T-helper 1 cell treated with Interleukin-12 subunit alpha and Interleukin-12 subunit beta and Interleukin-4 antibody, amounts not matched to agents 30 ng/mL and 1 ng/mL, for 36 hours (primary cell): ENCODE results near the gene ZNF48. TPM values are rescaled to one million over a fixed set of nuclear protein-coding genes. Genes with fewer than 3 reads are reported as not detected.

Experiments used
- intact Hi-C: fragments of 100-400 bp; cut with micrococcal nuclease; formaldehyde crosslinking; loops from one replicate; pipeline ENCODE4 v1.15.1; 2024
- total RNA-seq: library from RNA; stranded (reverse); gene quantifications from 2 replicates; pipeline ENCODE4 v1.2.3, GENCODE V29; 2022

The ZNF48 gene
- total RNA-seq, 1 donor from 2014 or later, result 18.0 TPM

DNA sequence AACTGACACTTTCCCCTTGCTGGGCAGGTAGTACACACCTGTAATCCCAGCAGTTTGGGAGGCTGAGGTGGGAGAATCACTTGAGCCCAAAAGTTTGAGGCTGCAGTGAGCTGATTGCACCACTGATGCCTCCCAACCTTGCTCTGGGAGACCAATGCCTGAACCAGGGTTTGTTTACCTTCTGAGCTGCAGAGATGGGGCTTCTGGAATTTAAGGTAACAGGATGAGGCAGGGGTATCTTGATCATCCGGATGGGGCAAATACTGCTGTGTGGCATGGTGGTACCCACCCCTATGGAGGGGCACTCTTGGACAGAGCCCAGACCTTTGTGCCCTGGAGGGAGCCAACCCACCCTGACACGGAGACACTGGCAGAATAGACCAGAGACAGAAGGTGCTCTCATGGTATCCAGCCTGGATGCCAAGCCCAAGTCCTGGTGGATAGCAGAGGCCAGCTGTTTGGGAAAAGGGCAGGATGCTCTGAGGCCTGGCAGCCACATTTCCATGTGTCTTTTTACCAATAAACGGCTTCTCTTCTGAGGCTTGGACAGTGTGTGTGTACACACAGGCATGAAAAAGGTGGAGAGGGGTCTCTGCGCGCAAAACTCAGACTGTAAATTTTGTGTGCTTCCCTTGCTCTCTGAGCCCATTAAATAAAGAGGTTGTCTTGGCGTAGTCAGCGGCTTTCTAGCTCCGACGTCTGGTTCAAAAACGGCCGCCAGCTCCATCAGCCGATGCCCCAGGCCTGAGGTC lies 4.4 kb downstream of the ZNF48 start:
- intact Hi-C loops, result no loop called here

DNA sequence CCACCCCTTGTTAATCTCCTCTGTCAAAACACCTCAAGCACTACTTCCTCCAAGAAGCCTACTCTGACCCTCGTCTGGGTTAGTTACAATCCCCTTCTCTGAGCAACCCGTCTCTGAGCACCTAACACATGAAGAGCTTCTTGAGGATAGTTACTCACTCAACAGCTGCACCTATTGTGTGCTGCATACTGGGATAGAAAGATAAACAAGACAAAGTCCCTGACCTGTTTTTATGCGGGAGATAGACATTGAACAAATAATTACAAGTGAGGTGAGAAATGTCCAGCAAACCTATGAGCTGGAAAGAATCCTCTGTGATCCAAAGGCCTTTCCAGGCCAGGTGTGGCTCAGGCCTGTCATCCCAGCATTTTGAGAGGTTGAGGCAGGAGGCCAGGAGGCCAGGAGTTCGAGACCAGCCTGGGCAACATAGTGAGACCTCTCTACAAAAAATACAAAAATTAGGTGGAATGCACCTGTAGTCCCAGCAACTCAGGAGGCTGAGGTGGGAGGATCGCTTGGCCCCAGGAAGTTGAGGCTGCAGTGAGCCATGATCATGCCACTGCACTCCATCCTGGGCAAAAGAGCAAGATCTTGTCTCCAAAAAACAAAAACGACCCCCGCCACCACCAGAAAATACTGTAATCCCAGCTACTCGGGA lies 6.7 kb downstream of the ZNF48 start:
- intact Hi-C loops, result no loop called here

- intact Hi-C loops, result loop anchor here (1.0 to 5.0 kb wide), 8 partner anchors 11 to 342 kb away; partner anchors contain the start of genes ALDOA, DCTPP1, MAPK3 and SEPTIN1
Observed at GRCh38 chr16:30406795-30407101, 11.5 kb downstream of the ZNF48 start.

DNA sequence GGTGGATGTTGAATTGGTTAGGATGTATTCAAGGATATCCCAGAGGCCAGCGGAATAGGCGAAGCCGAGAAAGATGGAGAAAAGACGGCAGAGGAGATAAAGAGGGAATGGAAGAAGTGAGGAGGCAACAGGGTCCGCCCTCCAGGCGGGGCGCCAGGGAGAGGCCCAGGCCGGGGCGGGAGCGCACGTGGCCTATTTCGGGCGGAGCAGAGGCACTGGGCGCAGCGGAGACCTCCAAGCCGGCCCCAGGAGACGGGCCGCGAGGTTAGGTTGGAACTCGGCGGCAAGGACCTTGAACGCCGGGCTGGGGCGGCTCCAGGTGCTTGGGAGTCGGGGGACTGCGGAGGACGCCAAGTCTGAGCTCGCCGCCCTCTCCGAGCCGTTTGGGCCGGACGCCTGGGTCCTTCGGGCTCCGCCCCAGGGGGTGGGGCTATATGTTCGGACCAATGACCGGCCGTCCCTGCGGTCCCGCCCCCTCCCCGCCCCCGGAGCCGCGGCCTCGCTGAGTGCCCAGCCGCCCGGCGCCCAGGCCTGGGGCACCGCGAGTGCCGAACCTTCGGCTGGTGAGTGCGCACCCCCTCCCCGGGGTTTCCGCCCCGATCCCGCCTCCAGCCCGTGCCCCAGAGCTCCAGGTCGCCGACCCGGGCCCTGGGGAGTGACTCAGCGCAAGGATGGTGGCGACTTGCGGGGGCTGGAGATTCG lies 12.0 kb downstream of the ZNF48 start, which contains the start of gene ZNF771:
TSS of gene ZNF771 (plus strand) at position 505 of the 702 bp plus-strand sequence. CDS start 448 bp downstream, outside the sequence.
- intact Hi-C loops, result loop anchor here (1.0 to 5.0 kb wide), 8 partner anchors 12 to 342 kb away; partner anchors contain the start of genes ALDOA, DCTPP1, MAPK3 and SEPTIN1

DNA sequence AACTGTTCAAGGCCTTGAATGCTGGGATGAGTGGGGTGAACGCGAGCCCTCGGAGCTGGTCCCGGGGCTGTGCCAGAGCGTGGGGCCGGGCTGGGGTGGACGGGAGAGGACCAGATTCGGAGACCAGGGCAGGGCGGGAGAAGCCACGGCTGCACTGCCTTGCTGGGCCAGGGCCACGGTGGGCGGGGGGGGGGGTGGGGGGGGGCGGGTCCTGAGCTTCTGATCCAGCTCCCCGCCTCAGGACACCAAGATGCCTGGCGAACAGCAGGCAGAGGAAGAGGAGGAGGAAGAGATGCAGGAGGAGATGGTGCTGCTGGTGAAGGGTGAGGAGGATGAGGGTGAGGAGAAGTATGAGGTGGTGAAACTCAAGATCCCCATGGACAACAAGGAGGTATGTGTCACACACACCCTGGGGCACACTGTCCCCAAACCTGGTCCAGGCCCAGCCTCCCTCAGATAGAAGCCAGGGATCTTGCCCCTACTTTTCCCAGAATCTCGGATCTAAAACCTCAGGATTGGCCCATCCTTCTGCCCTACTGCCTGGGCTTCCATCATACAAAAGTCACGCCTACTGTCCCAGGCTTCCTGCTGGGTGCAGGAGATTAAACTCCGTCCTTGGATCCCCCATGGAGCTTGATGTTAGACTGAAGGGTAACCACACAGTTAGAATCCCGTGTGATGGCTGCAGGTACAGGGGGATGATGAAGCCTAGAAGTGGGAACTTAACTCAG lies 12.7 kb downstream of the ZNF48 start:
- intact Hi-C loops, result loop anchor here (1.0 to 5.0 kb wide), 9 partner anchors 13 to 343 kb away; partner anchors contain the start of genes ALDOA, CD2BP2, DCTPP1 and MAPK3

DNA sequence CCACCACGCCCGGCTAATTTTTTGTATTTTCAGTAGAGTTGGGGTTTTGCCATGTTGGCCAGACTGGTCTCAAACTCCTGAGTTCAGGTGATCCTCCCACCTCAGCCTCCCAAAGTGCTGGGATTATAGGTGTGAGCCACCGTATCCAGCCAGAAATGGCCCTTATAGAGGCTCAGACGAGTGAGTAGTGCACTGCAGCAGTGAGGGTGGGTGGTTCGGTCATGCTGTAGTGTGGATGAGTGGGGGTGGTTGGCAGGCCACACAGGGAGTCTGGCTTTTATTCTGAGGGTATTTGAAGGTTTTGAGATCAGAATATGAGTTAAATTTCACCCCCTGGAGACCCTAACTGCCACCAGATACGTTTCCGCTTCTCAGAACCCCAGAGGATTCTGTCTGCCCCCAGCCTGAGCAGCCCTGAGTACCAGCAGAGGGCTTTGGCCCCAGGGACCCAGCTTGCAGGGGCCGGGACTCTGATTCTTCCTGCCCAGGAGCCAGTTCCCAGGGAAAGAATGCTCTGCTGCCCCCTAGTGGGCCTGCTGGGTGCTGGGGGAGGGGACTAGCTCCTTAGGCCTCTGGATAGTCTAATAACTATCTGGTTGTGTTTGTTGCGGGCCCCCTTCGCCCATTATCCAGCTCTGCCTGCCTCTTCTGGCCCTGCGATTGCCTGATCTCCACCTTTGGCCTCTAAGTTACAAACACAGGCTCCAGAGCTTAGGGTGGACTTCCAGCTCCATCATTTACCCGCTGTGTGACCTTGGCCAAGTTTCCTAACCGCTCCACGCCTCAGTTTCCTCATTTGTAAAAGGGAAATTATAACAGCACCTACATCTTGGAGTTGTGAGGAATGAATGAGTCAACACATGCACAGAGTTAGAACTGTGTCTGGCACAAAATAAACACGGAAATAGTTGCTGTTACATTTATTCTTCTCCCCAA lies 14.2 kb downstream of the ZNF48 start:
- intact Hi-C loops, result loop anchor here (1.0 to 5.0 kb wide), 4 partner anchors 8 to 319 kb away; partner anchors contain the start of genes CD2BP2 and MAPK3

DNA sequence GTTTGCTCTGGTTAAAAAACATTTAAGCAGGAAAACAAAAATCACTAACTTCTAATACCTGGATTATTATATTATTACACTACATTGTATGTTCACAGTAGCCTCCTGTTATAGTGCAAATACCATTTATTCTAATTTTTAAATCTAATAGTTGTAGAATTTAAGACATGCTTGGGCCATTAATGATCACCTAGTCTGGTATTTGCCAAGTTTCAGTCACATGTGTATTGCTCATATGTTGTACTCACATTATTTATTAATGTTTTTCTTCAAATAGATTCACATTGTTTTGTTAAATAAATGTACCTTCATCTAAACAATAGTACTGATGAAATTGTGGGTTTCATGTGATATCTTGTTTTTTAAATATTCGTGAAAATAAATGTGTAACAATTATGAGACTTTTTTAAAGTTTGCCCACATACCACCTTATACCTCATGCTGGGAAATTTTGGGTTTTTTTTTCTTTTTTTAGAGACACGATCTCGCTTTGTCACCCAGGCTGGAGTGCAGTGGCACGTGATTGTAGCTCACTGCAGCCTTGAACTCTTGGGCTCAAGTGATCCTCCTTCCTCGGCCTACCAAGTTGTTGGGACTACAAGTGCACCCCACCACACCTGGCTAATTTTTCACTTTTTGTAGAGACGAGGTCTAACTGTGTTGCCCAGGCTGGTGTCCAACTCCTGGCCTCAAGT lies 18.0 kb downstream of the ZNF48 start:
- intact Hi-C loops, result no loop called here

- intact Hi-C loops, result no loop called here
Observed at GRCh38 chr16:30414159-30414558, 18.9 kb downstream of the ZNF48 start.

- intact Hi-C loops, result no loop called here
Observed at GRCh38 chr16:30416047-30416603, 20.9 kb downstream of the ZNF48 start.

- intact Hi-C loops, result loop anchor here (1.0 kb wide), 1 partner anchor 8 kb away; no protein-coding TSS in a partner anchor
Observed at GRCh38 chr16:30416624-30417528, 21.7 kb downstream of the ZNF48 start.

DNA sequence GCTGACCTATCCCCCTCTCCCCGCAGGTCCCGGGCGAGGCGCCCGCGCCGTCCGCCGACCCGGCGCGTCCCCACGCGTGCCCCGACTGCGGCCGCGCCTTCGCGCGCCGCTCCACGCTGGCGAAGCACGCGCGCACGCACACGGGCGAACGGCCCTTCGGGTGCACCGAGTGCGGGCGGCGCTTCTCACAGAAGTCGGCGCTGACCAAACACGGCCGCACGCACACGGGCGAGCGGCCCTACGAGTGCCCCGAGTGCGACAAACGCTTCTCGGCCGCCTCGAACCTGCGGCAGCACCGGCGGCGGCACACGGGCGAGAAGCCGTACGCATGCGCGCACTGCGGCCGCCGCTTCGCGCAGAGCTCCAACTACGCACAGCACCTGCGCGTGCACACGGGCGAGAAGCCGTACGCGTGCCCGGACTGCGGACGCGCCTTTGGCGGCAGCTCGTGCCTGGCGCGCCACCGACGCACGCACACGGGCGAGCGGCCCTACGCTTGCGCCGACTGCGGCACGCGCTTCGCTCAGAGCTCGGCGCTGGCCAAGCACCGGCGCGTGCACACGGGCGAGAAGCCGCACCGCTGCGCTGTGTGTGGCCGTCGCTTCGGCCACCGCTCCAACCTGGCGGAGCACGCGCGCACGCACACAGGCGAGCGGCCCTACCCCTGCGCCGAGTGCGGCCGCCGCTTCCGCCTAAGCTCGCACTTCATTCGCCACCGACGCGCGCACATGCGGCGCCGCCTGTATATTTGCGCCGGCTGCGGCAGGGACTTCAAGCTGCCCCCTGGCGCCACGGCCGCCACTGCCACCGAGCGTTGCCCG lies 22.5 kb downstream of the ZNF48 start:
- intact Hi-C loops, result loop anchor here (1.0 kb wide), 2 partner anchors 8 to 13 kb away; partner anchors contain the start of gene DCTPP1

- intact Hi-C loops, result loop anchor here (1.0 kb wide), 1 partner anchor 12 kb away; the partner anchor contains the start of gene DCTPP1
Observed at GRCh38 chr16:30418350-30419181, 23.3 kb downstream of the ZNF48 start.

DNA sequence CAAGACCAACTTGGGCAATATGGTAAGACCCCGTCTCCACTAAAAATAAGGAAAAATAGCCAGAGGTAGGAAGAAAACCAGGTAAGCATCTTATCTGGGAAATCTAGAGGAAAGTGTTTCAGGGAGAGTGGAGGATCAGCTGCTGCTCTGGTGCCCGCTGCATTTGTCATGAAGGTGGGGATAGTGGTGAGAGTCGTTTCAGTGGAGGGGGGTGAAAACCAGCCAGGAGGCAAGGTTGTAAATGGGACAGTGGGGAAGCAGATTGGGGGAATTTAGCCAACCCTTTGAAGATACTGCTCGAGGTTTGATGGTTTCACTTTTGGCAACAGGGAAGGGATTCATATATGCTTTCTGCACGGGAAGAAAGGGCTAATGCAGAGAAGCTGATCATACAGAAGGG lies 25.8 kb downstream of the ZNF48 start:
- intact Hi-C loops, result no loop called here

GRCh38 chr16:30428055-30428454 lies 32.8 kb downstream of the ZNF48 start:
- intact Hi-C loops, result no loop called here

GRCh38 chr16:30429418-30429677 lies 34.1 kb downstream of the ZNF48 start:
- intact Hi-C loops, result no loop called here
